Heart left ventricle (tissue), 13 donors: ENCODE results near the gene PPA1.

ENCODE experiments used
- POLR2A ChIP-seq, 2 donors: fragments of 450-650 bp; IDR thresholded peaks; one replicate each; pipeline ENCODE4 v1.6.1; 2017; ENCODE audit warnings: antibody characterized with exemption in 2 of 2, mild to moderate bottlenecking in 2 of 2, moderate library complexity in 2 of 2
- TF ChIP-seq, protein P1 (sequence below), 12 donors: fragments of 200-600 bp; sonication (generic) in 4 of 12; IDR thresholded peaks; one replicate each; pipeline versions ENCODE4 v1.5.0 to v1.8.0; 2018 to 2022; ENCODE audit warnings: antibody characterized with exemption in 12 of 12, mild to moderate bottlenecking in 5 of 12
- donor health status: ischemic (EF 13 %, LVEDD 7.1; RV severe dilation, severe dysfunction).
- donor health status: DM: no; HTN: yes; CAD: no.
- donor health status: DM: no; HTN: no; CAD: no.
- donor health status: ischemic (EF 25% LVEDD 6.9; RV normal size, moderate dysfunction).
- donor health status: ischemic (EF 25% LVEDD 5.7; RV mildly dilated, moderate dysfunction).
- donor health status: ischemic (EF 35%, LVEDD 5.7; RV mildly dilated, moderate dysfunction).
- donor health status: nonischemic (EF 11% LVEDD 7.7; RV severe dilation, severe dysfunction).
- donor health status: DM: yes; HTN: yes; CAD: no.
- donor health status: PGD.
- donor health status: ischemic (EF 29% LVEDD 5.4; RV normal size, mild dysfunction).
- donor health status: nonischemic (EF 23%, LVEDD 6.1; RV moderate dilation, normal function).

DNA sequence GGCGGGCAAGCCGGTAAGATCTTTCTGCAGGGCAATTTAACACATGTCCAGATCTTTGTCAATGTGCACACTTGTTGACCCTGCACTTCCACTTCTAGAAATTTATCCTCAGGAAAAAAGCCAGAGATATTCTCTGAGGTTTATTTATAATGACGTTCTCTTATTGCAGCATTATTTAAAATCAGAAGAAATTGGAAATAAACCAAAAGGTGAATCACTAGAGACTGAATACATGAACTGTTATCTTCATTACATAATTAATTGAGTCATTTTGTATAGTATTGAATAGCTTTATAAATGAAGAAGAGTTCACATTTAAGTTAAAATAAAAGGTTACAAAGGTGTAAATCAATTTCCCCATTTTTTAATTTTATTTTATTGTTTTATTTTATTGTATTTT lies 46.7 kb downstream of the PPA1 start:
- TF ChIP-seq, protein P1, sequence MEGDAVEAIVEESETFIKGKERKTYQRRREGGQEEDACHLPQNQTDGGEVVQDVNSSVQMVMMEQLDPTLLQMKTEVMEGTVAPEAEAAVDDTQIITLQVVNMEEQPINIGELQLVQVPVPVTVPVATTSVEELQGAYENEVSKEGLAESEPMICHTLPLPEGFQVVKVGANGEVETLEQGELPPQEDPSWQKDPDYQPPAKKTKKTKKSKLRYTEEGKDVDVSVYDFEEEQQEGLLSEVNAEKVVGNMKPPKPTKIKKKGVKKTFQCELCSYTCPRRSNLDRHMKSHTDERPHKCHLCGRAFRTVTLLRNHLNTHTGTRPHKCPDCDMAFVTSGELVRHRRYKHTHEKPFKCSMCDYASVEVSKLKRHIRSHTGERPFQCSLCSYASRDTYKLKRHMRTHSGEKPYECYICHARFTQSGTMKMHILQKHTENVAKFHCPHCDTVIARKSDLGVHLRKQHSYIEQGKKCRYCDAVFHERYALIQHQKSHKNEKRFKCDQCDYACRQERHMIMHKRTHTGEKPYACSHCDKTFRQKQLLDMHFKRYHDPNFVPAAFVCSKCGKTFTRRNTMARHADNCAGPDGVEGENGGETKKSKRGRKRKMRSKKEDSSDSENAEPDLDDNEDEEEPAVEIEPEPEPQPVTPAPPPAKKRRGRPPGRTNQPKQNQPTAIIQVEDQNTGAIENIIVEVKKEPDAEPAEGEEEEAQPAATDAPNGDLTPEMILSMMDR (IDR thresholded peaks at IDR 0.05), result no peak
- no peak for TF ChIP-seq POLR2A (IDR thresholded peaks at IDR 0.05)
